Thymus (tissue), 11 donors: ENCODE data around the gene LAMA3. TPM values are rescaled to one million over a fixed set of nuclear protein-coding genes. Genes with fewer than 3 reads are reported as not detected.

Experiments used
- DNase-seq, 9 donors: peaks; one replicate each; pipeline ENCODE4 v3.0.0-alpha.2; 2013; ENCODE audit warnings: low spot score in 9 of 9, low read depth in 6 of 9, missing footprints in 1 of 9
- H3K27ac ChIP-seq, 2 donors: one replicate each; pipeline ENCODE4 v1.5.1; 2013; ENCODE audit warnings: control low read depth in 1 of 2, low read depth in 1 of 2, low read length in 1 of 2, mild to moderate bottlenecking in 1 of 2, moderate library complexity in 1 of 2
- H3K27me3 ChIP-seq, 2 donors: one replicate each; pipeline ENCODE4 v1.5.1; 2013; ENCODE audit warnings: low read length in 1 of 2; ENCODE audit not compliant: control insufficient read depth in 2 of 2, insufficient read depth in 1 of 2
- H3K36me3 ChIP-seq, 2 donors: one replicate each; pipeline ENCODE4 v1.5.1; 2013; ENCODE audit warnings: low read length in 1 of 2, mild to moderate bottlenecking in 1 of 2, moderate library complexity in 1 of 2; ENCODE audit not compliant: control insufficient read depth in 2 of 2, insufficient read depth in 2 of 2
- H3K4me1 ChIP-seq, 2 donors: one replicate each; pipeline ENCODE4 v1.5.1; 2013; ENCODE audit warnings: low read length in 2 of 2; ENCODE audit not compliant: control insufficient read depth in 2 of 2, insufficient read depth in 2 of 2
- H3K4me3 ChIP-seq, 2 donors: one replicate each; pipeline ENCODE4 v1.5.1; 2013; ENCODE audit warnings: low read length in 2 of 2, control low read depth in 1 of 2, mild to moderate bottlenecking in 1 of 2
- H3K9me3 ChIP-seq, 2 donors: one replicate each; pipeline ENCODE4 v1.5.1; 2013; ENCODE audit warnings: low read length in 1 of 2, mild to moderate bottlenecking in 1 of 2; ENCODE audit not compliant: control insufficient read depth in 2 of 2, insufficient read depth in 1 of 2
- WGBS: extraction: QIAGEN DNeasy Blood & Tissue Kit; methylation state at CpG from one replicate; pipeline ENCODE4 v1.1.7; 2013; 5-methylcytosine and 5-hydroxymethylcytosine counted together
- polyA plus RNA-seq: library from polyadenylated mRNA; stranded (reverse); fragments of 200-250 nt; gene quantifications from one replicate; pipeline ENCODE4 v1.2.3, GENCODE V29; 2013
- total RNA-seq: library from RNA; stranded (reverse); fragments of 120-200 nt; gene quantifications from one replicate; pipeline ENCODE4 v1.2.4, GENCODE V29; 2013
- donor health status: healthy.

Gene LAMA3
- total and polyA plus RNA-seq, 2 donors, result 8.9 to 50.1 TPM

DNA sequence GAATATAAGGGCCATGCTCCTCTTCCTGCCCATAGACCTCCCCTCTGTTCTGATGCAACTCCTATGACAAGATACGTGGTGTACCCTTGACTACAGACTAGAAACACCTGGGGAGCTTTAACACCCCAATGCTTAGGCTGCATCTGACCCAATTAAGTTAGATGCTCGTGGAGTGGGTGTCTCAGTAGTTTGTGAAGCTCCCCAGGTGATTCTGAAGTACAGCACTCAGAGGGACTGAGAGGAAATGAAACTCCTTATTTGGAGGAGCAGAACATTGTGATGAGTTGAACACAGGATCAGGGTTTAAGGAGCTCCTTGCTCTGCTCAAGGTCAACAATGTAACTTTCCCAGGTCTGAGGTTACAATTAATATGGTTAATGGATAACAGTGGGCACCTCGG, 245.0 kb downstream of the LAMA3 start:
- Histone ChIP-seq H3K9me3 (no peaks in the 10 kb centered on the region), H3K27ac (no peak overlapping the region), H3K4me1 (peaks cover 0 to 16% of the 10 kb centered on the region in 2 donors), H3K4me3 (no peak overlapping the region), H3K27me3 (no peaks in the 10 kb centered on the region), H3K36me3 (no peaks in the 10 kb centered on the region)
- DNase-seq, result no peak
- WGBS, result 89% methylated on average over 3 of the region's 3 CpGs

DNA sequence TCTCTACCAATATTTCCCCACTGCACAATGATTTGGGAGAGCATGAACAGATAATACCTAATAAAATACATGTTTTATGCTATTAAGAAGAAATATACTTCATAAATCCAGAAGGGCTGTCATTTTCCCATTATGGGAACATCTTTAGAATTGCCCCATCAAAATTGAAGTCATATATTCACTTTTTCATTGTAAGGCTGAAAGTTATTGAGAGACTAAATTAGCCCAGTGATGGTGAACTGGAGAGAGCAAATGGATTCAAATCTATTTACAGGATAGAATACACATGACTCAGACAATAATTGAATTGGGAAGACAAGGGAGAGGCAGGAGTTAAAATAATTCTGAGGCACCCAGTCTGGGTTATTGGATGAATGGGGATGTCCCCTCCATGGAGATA, 245.6 kb downstream of the LAMA3 start:
- no peak for DNase-seq
- Histone ChIP-seq H3K4me1 (peaks cover 0 to 16% of the 10 kb centered on the region in 2 donors), H3K27me3 (no peaks in the 10 kb centered on the region)

GRCh38 chr18:23935804-23936203, 246.6 kb downstream of the LAMA3 start:
- WGBS, result 47% methylated on average over 2 of the region's 2 CpGs
- no peaks in the 10 kb centered on the region for H3K27me3 ChIP-seq
- peaks cover 0 to 16% of the 10 kb centered on the region in 2 donors for H3K4me1 ChIP-seq
- H3K4me3 ChIP-seq, result no peak overlapping the region
- no peaks in the 10 kb centered on the region for H3K36me3 ChIP-seq
- DNase-seq, result peak in 5 of 9 donors; percentile 16 to 71 (median 35)
- H3K27ac ChIP-seq, result no peak overlapping the region
- H3K9me3 ChIP-seq, result no peaks in the 10 kb centered on the region

More for the DNA sequence above, 245.6 kb downstream of the LAMA3 start:
- no peaks in the 10 kb centered on the region for H3K9me3 ChIP-seq
- H3K4me3 ChIP-seq, result no peak overlapping the region
- no peak overlapping the region for H3K27ac ChIP-seq
- H3K36me3 ChIP-seq, result no peaks in the 10 kb centered on the region

GRCh38 chr18:23936381-23936958, 247.2 kb downstream of the LAMA3 start:
- 94% methylated on average over 6 of the region's 6 CpGs for WGBS
- no peak for DNase-seq
- Histone ChIP-seq H3K27ac (no peak overlapping the region), H3K4me1 (peaks cover 0 to 16% of the 10 kb centered on the region in 2 donors), H3K4me3 (no peak overlapping the region), H3K9me3 (no peaks in the 10 kb centered on the region), H3K36me3 (no peaks in the 10 kb centered on the region), H3K27me3 (no peaks in the 10 kb centered on the region)

- peak in 1 of 9 donors; percentile 29 for DNase-seq
- H3K4me3 ChIP-seq, result no peak overlapping the region
- H3K36me3 ChIP-seq, result no peaks in the 10 kb centered on the region
- no peaks in the 10 kb centered on the region for H3K27me3 ChIP-seq
- no peaks in the 10 kb centered on the region for H3K9me3 ChIP-seq
- H3K4me1 ChIP-seq, result peaks cover 0 to 19% of the 10 kb centered on the region in 2 donors
- WGBS, result 92% methylated on average over 11 of the region's 11 CpGs
- H3K27ac ChIP-seq, result no peak overlapping the region
Observed at GRCh38 chr18:23938043-23938756, 248.9 kb downstream of the LAMA3 start.

- 99% methylated on average over 5 of the region's 5 CpGs for WGBS
- DNase-seq, result no peak
Observed at GRCh38 chr18:23938901-23939341, 249.7 kb downstream of the LAMA3 start.

GRCh38 chr18:23939366-23939765, 250.1 kb downstream of the LAMA3 start:
- Histone ChIP-seq H3K27me3 (no peaks in the 10 kb centered on the region), H3K4me3 (no peak overlapping the region), H3K27ac (no peak overlapping the region), H3K4me1 (peaks cover 0 to 19% of the 10 kb centered on the region in 2 donors), H3K9me3 (no peaks in the 10 kb centered on the region), H3K36me3 (no peaks in the 10 kb centered on the region)
- DNase-seq, result no peak
- WGBS, result 96% methylated on average over 4 of the region's 4 CpGs

More at GRCh38 chr18:23938901-23939341, 249.7 kb downstream of the LAMA3 start:
- Histone ChIP-seq H3K36me3 (no peaks in the 10 kb centered on the region), H3K27me3 (no peaks in the 10 kb centered on the region), H3K4me1 (peaks cover 0 to 19% of the 10 kb centered on the region in 2 donors), H3K9me3 (no peaks in the 10 kb centered on the region), H3K4me3 (no peak overlapping the region), H3K27ac (no peak overlapping the region)

- Histone ChIP-seq H3K27ac (no peak overlapping the region), H3K4me1 (peaks cover 0 to 19% of the 10 kb centered on the region in 2 donors), H3K4me3 (no peak overlapping the region), H3K36me3 (no peaks in the 10 kb centered on the region), H3K27me3 (no peaks in the 10 kb centered on the region), H3K9me3 (no peaks in the 10 kb centered on the region)
- 95% methylated on average over 7 of the region's 7 CpGs for WGBS
- no peak for DNase-seq
Observed at GRCh38 chr18:23939896-23940295, 250.6 kb downstream of the LAMA3 start.

- no peak for DNase-seq
- Histone ChIP-seq H3K9me3 (no peaks in the 10 kb centered on the region), H3K27me3 (no peaks in the 10 kb centered on the region), H3K4me3 (no peak overlapping the region), H3K27ac (no peak overlapping the region), H3K36me3 (no peaks in the 10 kb centered on the region), H3K4me1 (peaks cover 0 to 14% of the 10 kb centered on the region in 2 donors)
- whole genome bisulfite sequencing, result 95% methylated on average over 3 of the region's 3 CpGs
Observed at GRCh38 chr18:23941791-23942190, 252.5 kb downstream of the LAMA3 start.
